H4 (cell line): ENCODE data around the gene ZNF2. TPM values are rescaled to one million over a fixed set of nuclear protein-coding genes. Genes with fewer than 3 reads are reported as not detected.
A peak's percentile ranks its signal among the peaks of the same experiment; 100 is the strongest.
"Not testable (repeated sequence)": the region's sequence is repeated elsewhere in the genome, so short reads cannot be mapped to it uniquely, and the experiment has no call there.

Experiments
- DNase-seq: peaks from one replicate; pipeline ENCODE4 v3.0.0-alpha.2; 2015; ENCODE audit warnings: low spot score
- total RNA-seq: library from RNA; depleted of rRNA; stranded (reverse); fragments of >200 nt; shearing (Covaris generic); gene quantifications from 2 replicates; pipeline ENCODE4 v1.2.3, GENCODE V29; 2014; rRNA removed

Gene ZNF2
- total RNA-seq: 5.0 and 5.6 TPM in 2 replicates

- peak; percentile 96 for DNase-seq
These were observed at the start of gene ZNF2 for GRCh38 chr2:95165371-95166064. TSS of gene ZNF2 (plus strand) at chr2:95165809. CDS start at chr2:95176227, 10,418 bp downstream.

GRCh38 chr2:95121093-95121406 is 44.6 kb upstream of the ZNF2 start:
- no peak for DNase-seq

- DNase-seq: peak; percentile 31
These were observed 44.0 kb upstream of the ZNF2 start, which contains the start of gene MRPS5 for GRCh38 chr2:95121407-95122196. TSS of gene MRPS5 (minus strand) at chr2:95121808. CDS start at chr2:95121791, 17 bp downstream.

- DNase-seq: no peak
These were observed 43.4 kb upstream of the ZNF2 start for GRCh38 chr2:95122197-95122551.

- DNase-seq: no peak
These were observed 26.9 kb upstream of the ZNF2 start for GRCh38 chr2:95138702-95139101.

GRCh38 chr2:95143838-95144237 is 21.8 kb upstream of the ZNF2 start:
- no peak for DNase-seq

GRCh38 chr2:95149397-95149984 is 16.1 kb upstream of the ZNF2 start:
- DNase-seq: no peak

GRCh38 chr2:95158441-95158840 is 7.2 kb upstream of the ZNF2 start:
- DNase-seq: no peak

- DNase-seq: no peak
These were observed 6.6 kb upstream of the ZNF2 start for GRCh38 chr2:95158891-95159619.

GRCh38 chr2:95159690-95160449 is 5.7 kb upstream of the ZNF2 start, which contains the start of gene ZNF514:
TSS of gene ZNF514 (minus strand) at chr2:95159848. CDS start at chr2:95153253, 6,595 bp downstream.
- peak; percentile 23 for DNase-seq

- DNase-seq: no peak
These were observed 609 bp upstream of the ZNF2 start for GRCh38 chr2:95165030-95165370.

GRCh38 chr2:95166065-95166763 is 605 bp downstream of the ZNF2 start:
- DNase-seq: no peak

GRCh38 chr2:95171902-95172301 is 6.3 kb downstream of the ZNF2 start:
- no peak for DNase-seq

- no peak for DNase-seq
These were observed 8.5 kb downstream of the ZNF2 start for GRCh38 chr2:95174031-95174542.

- DNase-seq: no peak
These were observed 13.8 kb downstream of the ZNF2 start for GRCh38 chr2:95179451-95179850.

- no peak for DNase-seq
These were observed 16.2 kb downstream of the ZNF2 start for GRCh38 chr2:95181774-95182173.

GRCh38 chr2:95185197-95185596 is 19.6 kb downstream of the ZNF2 start:
- DNase-seq: no peak

- DNase-seq: no peak
These were observed 20.4 kb downstream of the ZNF2 start for GRCh38 chr2:95185973-95186372.

GRCh38 chr2:95192956-95193355 is 27.3 kb downstream of the ZNF2 start:
- not testable (repeated sequence) for DNase-seq

- DNase-seq: no peak
These were observed 38.3 kb downstream of the ZNF2 start for GRCh38 chr2:95203911-95204310.

- no peak for DNase-seq
These were observed 38.8 kb downstream of the ZNF2 start for GRCh38 chr2:95204396-95204795.
